HG03342 (cell line): ENCODE data around the gene CASP14.
"Not testable (repeated sequence)": the region's sequence is repeated elsewhere in the genome, so short reads cannot be mapped to it uniquely, and the experiment has no call there.

Experiments used
- ATAC-seq: cut with Tn5 transposase; IDR thresholded peaks from one replicate; pipeline ENCODE4 v1.9.1; 2021; ENCODE audit warnings: mild to moderate bottlenecking, moderate library complexity; ENCODE audit not compliant: unreplicated experiment

CASP14 gene

GRCh38 chr19:15070386-15070785 is 21.1 kb downstream of the CASP14 start:
- not testable (repeated sequence) for ATAC-seq

- no peak for ATAC-seq
These were observed 23.8 kb downstream of the CASP14 start for GRCh38 chr19:15072930-15073647.

GRCh38 chr19:15074371-15074770 is 25.1 kb downstream of the CASP14 start:
- no peak for ATAC-seq

GRCh38 chr19:15075806-15076205 is 26.5 kb downstream of the CASP14 start:
- ATAC-seq = no peak

GRCh38 chr19:15080002-15080401 is 30.7 kb downstream of the CASP14 start:
- ATAC-seq = not testable (repeated sequence)

- ATAC-seq = no peak
These were observed 32.6 kb downstream of the CASP14 start, which contains the start of gene OR1I1 for GRCh38 chr19:15081911-15082310. Gene OR1I1 (plus strand): TSS chr19:15082211. CDS start chr19:15087066, 4,855 bp downstream.

- no peak for ATAC-seq
These were observed 37.9 kb downstream of the CASP14 start for GRCh38 chr19:15087182-15087581.

- no peak for ATAC-seq
These were observed 42.9 kb downstream of the CASP14 start for GRCh38 chr19:15091918-15092753.

GRCh38 chr19:15093001-15093400 is 43.7 kb downstream of the CASP14 start:
- no peak for ATAC-seq

GRCh38 chr19:15096223-15096622 is 46.9 kb downstream of the CASP14 start:
- no peak for ATAC-seq

GRCh38 chr19:15097980-15098379 is 48.7 kb downstream of the CASP14 start:
- ATAC-seq = not testable (repeated sequence)

- no peak for ATAC-seq
These were observed 49.2 kb downstream of the CASP14 start for GRCh38 chr19:15098460-15098859.

- ATAC-seq = no peak
These were observed 49.8 kb downstream of the CASP14 start for GRCh38 chr19:15099017-15099582.

GRCh38 chr19:15101479-15102082 is 52.3 kb downstream of the CASP14 start:
- no peak for ATAC-seq

GRCh38 chr19:15104003-15104402 is 54.7 kb downstream of the CASP14 start:
- ATAC-seq = no peak

GRCh38 chr19:15104411-15104810 is 55.1 kb downstream of the CASP14 start:
- no peak for ATAC-seq

- no peak for ATAC-seq
These were observed 55.8 kb downstream of the CASP14 start for GRCh38 chr19:15105044-15105443.

- no peak for ATAC-seq
These were observed 58.1 kb downstream of the CASP14 start, which contains the start of gene SYDE1 for GRCh38 chr19:15107061-15108010. Gene SYDE1 (plus strand): TSS chr19:15107401. CDS start chr19:15107434, 33 bp downstream.
